Measurements from ENCODE around the gene HSDL2.

The HSDL2 gene

GRCh38 chr9:112487799-112488340 lies 108.0 kb downstream of the HSDL2 start:
- H3K4me3 ChIP-seq (ENCODE audit: low read length), result peak overlapping the region; percentile 59
- peaks cover 2% of the 10 kb centered on the region for H3K9me3 ChIP-seq (ENCODE audit: low read length)
- H3K36me3 ChIP-seq (ENCODE audit: insufficient read depth, low read length), result peaks cover 28% of the 10 kb centered on the region
- H2AFZ ChIP-seq (ENCODE audit: low read depth, low read length), result no peak overlapping the region
- H3K27me3 ChIP-seq (ENCODE audit: insufficient read depth, low read length), result no peaks in the 10 kb centered on the region
- peaks cover 34% of the 10 kb centered on the region for H3K4me1 ChIP-seq (ENCODE audit: insufficient read depth, low read length)

GRCh38 chr9:112489039-112489546 lies 109.2 kb downstream of the HSDL2 start:
- H2AFZ ChIP-seq (ENCODE audit: low read depth, low read length), result no peak overlapping the region
- H3K4me3 ChIP-seq (ENCODE audit: low read length), result peak overlapping the region; percentile 59
- H3K27me3 ChIP-seq (ENCODE audit: insufficient read depth, low read length), result no peaks in the 10 kb centered on the region

GRCh38 chr9:112489876-112490666 lies 110.2 kb downstream of the HSDL2 start:
- Histone ChIP-seq H3K27me3 (ENCODE audit: insufficient read depth, low read length) (no peaks in the 10 kb centered on the region), H3K4me3 (ENCODE audit: low read length) (peak overlapping the region; percentile 59), H3K9me3 (ENCODE audit: low read length) (peaks cover 10% of the 10 kb centered on the region), H3K36me3 (ENCODE audit: insufficient read depth, low read length) (peaks cover 33% of the 10 kb centered on the region), H3K4me1 (ENCODE audit: insufficient read depth, low read length) (peaks cover 34% of the 10 kb centered on the region), H2AFZ (ENCODE audit: low read depth, low read length) (no peak overlapping the region)

More at GRCh38 chr9:112489039-112489546, 109.2 kb downstream of the HSDL2 start:
- Histone ChIP-seq H3K4me1 (ENCODE audit: insufficient read depth, low read length) (peaks cover 34% of the 10 kb centered on the region), H3K36me3 (ENCODE audit: insufficient read depth, low read length) (peaks cover 26% of the 10 kb centered on the region), H3K9me3 (ENCODE audit: low read length) (peaks cover 2% of the 10 kb centered on the region)

- Histone ChIP-seq H3K36me3 (ENCODE audit: insufficient read depth, low read length) (peaks cover 57% of the 10 kb centered on the region), H2AFZ (ENCODE audit: low read depth, low read length) (no peak overlapping the region), H3K4me3 (ENCODE audit: low read length) (no peak overlapping the region), H3K27me3 (ENCODE audit: insufficient read depth, low read length) (no peaks in the 10 kb centered on the region), H3K4me1 (ENCODE audit: insufficient read depth, low read length) (peaks cover 37% of the 10 kb centered on the region), H3K9me3 (ENCODE audit: low read length) (peaks cover 10% of the 10 kb centered on the region)
Observed at GRCh38 chr9:112493393-112494137, 113.7 kb downstream of the HSDL2 start.

- Histone ChIP-seq H3K4me1 (ENCODE audit: insufficient read depth, low read length) (peaks cover 37% of the 10 kb centered on the region), H2AFZ (ENCODE audit: low read depth, low read length) (no peak overlapping the region), H3K4me3 (ENCODE audit: low read length) (no peak overlapping the region), H3K27me3 (ENCODE audit: insufficient read depth, low read length) (no peaks in the 10 kb centered on the region), H3K9me3 (ENCODE audit: low read length) (peaks cover 10% of the 10 kb centered on the region), H3K36me3 (ENCODE audit: insufficient read depth, low read length) (peaks cover 62% of the 10 kb centered on the region)
Observed at GRCh38 chr9:112494153-112494552, 114.2 kb downstream of the HSDL2 start.

- Histone ChIP-seq H2AFZ (ENCODE audit: low read depth, low read length) (no peak overlapping the region), H3K36me3 (ENCODE audit: insufficient read depth, low read length) (peaks cover 62% of the 10 kb centered on the region)
Observed at GRCh38 chr9:112495614-112496013, 115.7 kb downstream of the HSDL2 start.

GRCh38 chr9:112496074-112496722 lies 116.3 kb downstream of the HSDL2 start:
- H3K27me3 ChIP-seq (ENCODE audit: insufficient read depth, low read length), result no peaks in the 10 kb centered on the region
- H3K36me3 ChIP-seq (ENCODE audit: insufficient read depth, low read length), result peaks cover 64% of the 10 kb centered on the region
- peaks cover 12% of the 10 kb centered on the region for H3K9me3 ChIP-seq (ENCODE audit: low read length)
- peaks cover 20% of the 10 kb centered on the region for H3K4me1 ChIP-seq (ENCODE audit: insufficient read depth, low read length)
- H2AFZ ChIP-seq (ENCODE audit: low read depth, low read length), result no peak overlapping the region
- H3K4me3 ChIP-seq (ENCODE audit: low read length), result no peak overlapping the region

More at GRCh38 chr9:112495614-112496013, 115.7 kb downstream of the HSDL2 start:
- Histone ChIP-seq H3K4me1 (ENCODE audit: insufficient read depth, low read length) (peaks cover 26% of the 10 kb centered on the region), H3K4me3 (ENCODE audit: low read length) (no peak overlapping the region), H3K27me3 (ENCODE audit: insufficient read depth, low read length) (no peaks in the 10 kb centered on the region), H3K9me3 (ENCODE audit: low read length) (peaks cover 10% of the 10 kb centered on the region)

GRCh38 chr9:112500842-112501241 lies 120.9 kb downstream of the HSDL2 start:
- Histone ChIP-seq H3K36me3 (ENCODE audit: insufficient read depth, low read length) (peaks cover 30% of the 10 kb centered on the region), H3K4me1 (ENCODE audit: insufficient read depth, low read length) (peaks cover 7% of the 10 kb centered on the region), H3K27me3 (ENCODE audit: insufficient read depth, low read length) (no peaks in the 10 kb centered on the region), H3K4me3 (ENCODE audit: low read length) (no peak overlapping the region), H2AFZ (ENCODE audit: low read depth, low read length) (no peak overlapping the region), H3K9me3 (ENCODE audit: low read length) (peaks cover 12% of the 10 kb centered on the region)

- H3K27me3 ChIP-seq (ENCODE audit: insufficient read depth, low read length), result no peaks in the 10 kb centered on the region
- H3K4me1 ChIP-seq (ENCODE audit: insufficient read depth, low read length), result peaks cover 6% of the 10 kb centered on the region
- H3K4me3 ChIP-seq (ENCODE audit: low read length), result no peak overlapping the region
- H3K9me3 ChIP-seq (ENCODE audit: low read length), result peaks cover 12% of the 10 kb centered on the region
- H2AFZ ChIP-seq (ENCODE audit: low read depth, low read length), result no peak overlapping the region
- peaks cover 30% of the 10 kb centered on the region for H3K36me3 ChIP-seq (ENCODE audit: insufficient read depth, low read length)
Observed at GRCh38 chr9:112501287-112501686, 121.4 kb downstream of the HSDL2 start.

- H2AFZ ChIP-seq (ENCODE audit: low read depth, low read length), result no peak overlapping the region
- H3K27me3 ChIP-seq (ENCODE audit: insufficient read depth, low read length), result no peaks in the 10 kb centered on the region
- H3K4me1 ChIP-seq (ENCODE audit: insufficient read depth, low read length), result no peaks in the 10 kb centered on the region
- H3K36me3 ChIP-seq (ENCODE audit: insufficient read depth, low read length), result peaks cover 21% of the 10 kb centered on the region
- peaks cover 12% of the 10 kb centered on the region for H3K9me3 ChIP-seq (ENCODE audit: low read length)
- no peak overlapping the region for H3K4me3 ChIP-seq (ENCODE audit: low read length)
Observed at GRCh38 chr9:112502175-112502946, 122.5 kb downstream of the HSDL2 start.

- Histone ChIP-seq H3K9me3 (ENCODE audit: low read length) (peaks cover 12% of the 10 kb centered on the region), H3K4me1 (ENCODE audit: insufficient read depth, low read length) (no peaks in the 10 kb centered on the region), H3K27me3 (ENCODE audit: insufficient read depth, low read length) (no peaks in the 10 kb centered on the region), H2AFZ (ENCODE audit: low read depth, low read length) (no peak overlapping the region), H3K4me3 (ENCODE audit: low read length) (no peak overlapping the region), H3K36me3 (ENCODE audit: insufficient read depth, low read length) (peaks cover 17% of the 10 kb centered on the region)
Observed at GRCh38 chr9:112503170-112503569, 123.3 kb downstream of the HSDL2 start.

- H3K27me3 ChIP-seq (ENCODE audit: insufficient read depth, low read length), result no peaks in the 10 kb centered on the region
- no peak overlapping the region for H2AFZ ChIP-seq (ENCODE audit: low read depth, low read length)
Observed at GRCh38 chr9:112505086-112505485, 125.2 kb downstream of the HSDL2 start.

More at GRCh38 chr9:112505086-112505485, 125.2 kb downstream of the HSDL2 start:
- peaks cover 12% of the 10 kb centered on the region for H3K9me3 ChIP-seq (ENCODE audit: low read length)
- H3K4me1 ChIP-seq (ENCODE audit: insufficient read depth, low read length), result no peaks in the 10 kb centered on the region
- peaks cover 9% of the 10 kb centered on the region for H3K36me3 ChIP-seq (ENCODE audit: insufficient read depth, low read length)
- H3K4me3 ChIP-seq (ENCODE audit: low read length), result no peak overlapping the region
